HG02623 (cell line): ENCODE measurements around the gene SLC15A1.
A peak's percentile ranks its signal among the peaks of the same experiment; 100 is the strongest.

Experiments
- ATAC-seq: cut with Tn5 transposase; IDR thresholded peaks from one replicate; pipeline ENCODE4 v1.9.1; 2021; ENCODE audit warnings: moderate library complexity; ENCODE audit not compliant: unreplicated experiment

Gene SLC15A1

DNA sequence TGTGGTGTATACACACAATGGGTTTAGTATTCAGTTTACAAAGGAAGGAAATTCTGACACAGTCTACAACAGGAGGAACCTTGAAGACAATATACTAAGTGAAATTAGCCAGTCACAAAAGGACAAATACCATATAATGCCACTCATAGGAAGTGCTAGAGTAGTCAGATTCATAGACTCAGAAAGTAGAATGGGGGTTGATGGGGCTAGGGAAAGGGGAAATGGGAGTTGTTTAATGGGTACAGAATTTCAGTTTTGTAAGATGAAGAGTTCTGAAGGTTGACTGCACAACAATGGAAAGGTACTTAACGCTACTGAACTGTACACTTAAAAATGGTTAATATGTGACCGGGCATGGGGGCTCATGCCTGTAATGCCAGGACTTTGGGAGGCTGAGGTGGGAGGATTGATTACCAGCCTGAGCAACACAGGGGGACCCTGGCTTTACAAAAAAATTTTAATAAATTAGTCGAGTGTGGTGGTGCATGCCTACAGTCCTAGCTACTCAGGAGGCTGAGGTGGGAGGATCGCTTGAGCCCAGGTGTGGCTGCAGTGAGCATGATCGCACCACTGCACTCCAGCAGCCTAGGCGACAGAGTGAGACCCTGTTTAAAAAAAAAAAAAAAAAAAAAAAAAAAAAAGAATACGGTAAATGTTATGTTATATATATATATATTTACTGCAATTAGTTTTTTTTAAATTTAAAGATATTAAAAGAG is 45.0 kb downstream of the SLC15A1 start:
- peak; percentile 70 for ATAC-seq

DNA sequence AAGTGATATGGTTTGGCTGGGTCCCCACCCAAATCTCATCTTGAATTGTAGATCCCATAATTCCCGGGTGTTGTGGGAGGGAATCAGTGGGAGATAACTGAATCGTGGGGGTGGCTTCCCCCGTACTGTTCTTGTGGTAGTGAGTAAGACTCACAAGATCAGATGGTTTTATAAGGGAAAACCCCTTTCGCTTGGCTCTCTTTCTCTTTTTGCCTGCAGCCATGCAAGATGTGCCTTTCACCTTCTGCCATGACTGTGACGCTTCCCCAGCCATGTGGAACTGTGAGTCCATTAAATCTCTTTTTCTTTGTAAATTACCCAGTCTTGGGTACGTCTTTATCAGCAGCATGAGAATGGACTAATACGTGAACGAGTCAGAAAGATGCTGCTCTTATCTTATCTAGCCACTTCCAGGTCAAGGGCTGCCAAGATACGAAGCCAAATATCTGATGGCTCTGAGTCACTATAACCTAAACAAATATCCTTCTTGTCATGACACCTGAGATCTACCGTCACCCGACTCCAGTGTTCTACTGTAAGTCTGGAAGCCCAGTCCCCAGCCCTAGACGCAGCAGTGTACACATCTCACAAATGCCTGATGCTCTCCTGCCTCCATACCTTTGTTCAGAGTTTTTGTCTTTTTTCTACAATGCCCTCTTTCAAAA is 45.9 kb downstream of the SLC15A1 start:
- no peak for ATAC-seq

- no peak for ATAC-seq
Observed at GRCh38 chr13:98697791-98698190, 54.7 kb downstream of the SLC15A1 start.

- ATAC-seq: no peak
Observed at GRCh38 chr13:98693756-98694155, 58.7 kb downstream of the SLC15A1 start.

DNA sequence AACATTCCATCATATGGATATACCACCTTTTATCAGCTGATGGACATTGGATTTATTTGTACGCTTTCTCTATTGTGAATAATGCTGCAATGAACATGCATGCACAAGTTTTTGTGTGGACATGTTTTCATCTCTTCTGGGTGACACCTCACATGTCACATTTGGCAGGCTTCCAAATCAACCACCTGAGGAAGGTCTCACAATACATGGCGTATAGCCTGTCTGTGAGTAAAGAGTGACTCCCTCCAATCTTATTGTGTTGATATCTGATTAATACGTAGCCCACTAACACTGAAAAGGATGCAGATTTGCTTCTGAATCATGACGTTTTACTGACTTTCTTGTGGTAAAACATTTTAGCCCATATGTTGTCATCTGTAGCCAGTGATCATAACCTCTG is 61.1 kb downstream of the SLC15A1 start:
- no peak for ATAC-seq

DNA sequence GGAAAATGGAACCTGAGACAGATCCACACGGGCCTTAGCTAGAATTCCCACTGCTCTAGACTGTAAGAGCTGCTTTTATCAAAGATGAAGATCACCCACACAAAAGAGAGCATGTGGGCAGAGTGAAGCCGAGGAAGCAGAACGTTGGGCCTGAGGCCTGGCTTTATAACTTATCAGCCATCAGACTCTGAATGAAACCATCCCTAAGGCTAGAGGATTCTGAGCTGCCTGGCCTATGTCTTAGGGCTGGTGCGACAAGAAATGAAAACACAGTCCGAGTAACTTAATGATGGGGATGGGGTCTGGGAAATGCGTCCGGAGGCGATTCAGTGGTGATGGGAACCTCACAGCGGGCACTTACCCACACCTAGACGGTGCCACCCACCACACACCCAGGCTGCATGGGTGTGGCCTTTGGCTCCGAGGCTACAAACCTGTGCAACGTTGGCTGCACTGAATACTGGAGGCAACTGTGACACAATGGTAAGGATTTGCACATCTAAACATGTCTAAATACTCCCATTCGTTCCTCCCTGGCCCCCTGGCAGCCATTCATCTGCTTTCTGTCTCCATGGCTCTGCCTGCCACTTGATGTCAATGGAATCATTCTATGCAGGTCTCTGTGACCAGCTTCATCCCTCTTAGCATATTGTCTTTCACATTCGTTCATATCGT is 62.0 kb downstream of the SLC15A1 start:
- ATAC-seq: no peak

DNA sequence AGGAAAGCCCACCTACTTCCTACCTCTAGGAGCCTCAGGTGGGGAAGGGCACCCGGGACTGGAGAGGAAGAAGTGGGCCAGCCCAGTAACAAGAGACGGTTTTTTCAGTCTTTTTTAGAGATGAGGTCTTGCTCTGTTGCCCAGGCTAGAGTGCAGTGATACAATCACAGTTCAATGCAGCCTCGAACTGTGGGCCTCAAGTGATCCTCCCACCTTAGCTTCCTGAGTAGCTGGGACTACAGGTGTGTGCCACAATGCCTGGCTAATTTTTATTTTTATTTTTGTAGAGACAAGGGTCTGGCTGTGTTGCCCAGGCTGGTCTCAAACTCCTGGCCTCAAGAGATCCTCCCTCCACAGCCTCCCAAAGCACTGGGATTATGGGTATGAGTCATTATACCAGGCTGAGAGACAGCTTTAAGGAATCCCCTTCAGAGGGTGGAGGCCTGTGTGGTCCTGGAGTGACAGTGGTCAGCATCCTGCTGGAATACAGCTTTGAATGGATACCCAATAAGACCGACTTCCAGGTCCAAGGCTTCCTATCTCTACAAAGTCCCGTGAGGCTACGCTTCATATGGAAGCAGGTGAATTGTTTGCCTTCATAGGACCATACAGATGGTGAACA is 63.0 kb downstream of the SLC15A1 start:
- no peak for ATAC-seq

DNA sequence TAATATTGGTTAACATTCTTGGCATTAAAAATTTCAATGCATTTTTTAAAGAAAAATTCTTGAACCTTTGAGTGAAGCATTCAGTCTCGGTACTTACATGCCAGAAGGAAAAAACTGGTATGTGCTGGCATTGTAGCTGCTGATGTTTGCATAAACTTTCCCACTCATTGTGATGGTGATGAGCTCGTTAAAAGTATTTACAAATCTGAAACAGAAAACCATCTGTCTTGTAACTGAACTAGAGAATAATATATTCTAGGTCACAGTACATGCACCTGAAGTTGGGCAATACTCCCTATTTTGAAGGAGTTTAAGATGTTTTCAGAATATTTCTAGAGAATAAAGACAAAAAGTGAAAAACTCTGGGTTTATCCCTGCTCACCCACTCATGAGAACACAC is 64.1 kb downstream of the SLC15A1 start:
- no peak for ATAC-seq

- ATAC-seq: no peak
Observed at GRCh38 chr13:98687319-98687718, 65.2 kb downstream of the SLC15A1 start.

DNA sequence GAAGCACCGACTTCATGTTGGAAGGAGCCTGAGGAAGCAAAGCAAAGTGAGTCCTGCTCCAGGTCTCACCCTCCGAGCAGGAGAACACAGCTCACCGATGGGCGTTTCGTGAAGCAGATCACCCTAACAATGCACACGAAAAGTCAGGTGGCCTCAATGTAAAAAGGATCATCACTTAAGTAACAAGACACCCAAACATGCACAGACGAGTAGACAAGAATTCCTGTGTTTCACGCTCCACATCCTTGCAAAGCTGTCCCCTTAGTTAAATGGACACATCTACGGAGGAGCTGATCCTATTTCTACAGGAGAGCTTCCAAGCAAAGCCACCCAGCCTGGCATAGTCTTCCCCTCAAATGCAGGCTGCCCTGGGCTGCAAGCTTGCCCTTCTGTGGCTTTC is 66.2 kb downstream of the SLC15A1 start:
- ATAC-seq: no peak

GRCh38 chr13:98685146-98685545 is 67.3 kb downstream of the SLC15A1 start:
- ATAC-seq: no peak

DNA sequence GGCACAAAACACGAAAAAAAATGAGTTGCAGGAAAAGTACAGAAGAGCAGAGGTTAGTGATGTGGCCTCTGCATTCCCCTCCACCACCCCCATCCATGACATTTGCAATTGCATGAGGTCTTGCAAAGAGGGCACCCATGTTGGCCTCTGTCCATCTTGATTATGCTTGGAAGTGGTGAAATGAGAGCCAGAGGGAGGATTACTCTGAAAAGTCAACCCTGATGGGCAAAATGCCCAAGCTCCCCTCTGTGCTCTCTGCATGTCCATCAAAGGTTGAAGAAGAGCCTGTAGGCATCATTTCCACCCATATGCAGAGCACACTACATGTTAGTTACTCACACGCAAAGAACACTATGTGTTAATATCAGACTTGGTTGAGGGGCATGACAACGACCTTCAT is 71.4 kb downstream of the SLC15A1 start:
- ATAC-seq: no peak

GRCh38 chr13:98678741-98679140 is 73.7 kb downstream of the SLC15A1 start:
- ATAC-seq: no peak

DNA sequence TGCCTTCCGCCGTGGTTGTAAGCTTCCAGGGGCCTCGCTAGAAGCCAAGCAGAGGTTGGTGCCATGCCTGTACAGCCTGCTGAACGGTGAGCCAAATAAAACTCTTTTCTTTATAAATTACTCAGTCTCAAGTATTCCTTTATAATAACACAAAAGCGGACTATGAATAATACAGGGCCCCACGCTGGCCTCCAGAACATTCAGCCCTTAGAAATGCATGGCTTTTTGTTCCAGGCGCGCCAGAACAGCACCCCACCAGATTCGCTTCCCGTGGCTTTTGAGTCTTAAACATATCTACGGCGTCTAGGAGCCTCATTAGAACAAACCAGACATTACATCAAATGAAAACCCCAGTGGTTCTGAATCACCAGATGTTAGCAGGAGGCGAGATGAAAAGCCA is 75.1 kb downstream of the SLC15A1 start:
- ATAC-seq: no peak

DNA sequence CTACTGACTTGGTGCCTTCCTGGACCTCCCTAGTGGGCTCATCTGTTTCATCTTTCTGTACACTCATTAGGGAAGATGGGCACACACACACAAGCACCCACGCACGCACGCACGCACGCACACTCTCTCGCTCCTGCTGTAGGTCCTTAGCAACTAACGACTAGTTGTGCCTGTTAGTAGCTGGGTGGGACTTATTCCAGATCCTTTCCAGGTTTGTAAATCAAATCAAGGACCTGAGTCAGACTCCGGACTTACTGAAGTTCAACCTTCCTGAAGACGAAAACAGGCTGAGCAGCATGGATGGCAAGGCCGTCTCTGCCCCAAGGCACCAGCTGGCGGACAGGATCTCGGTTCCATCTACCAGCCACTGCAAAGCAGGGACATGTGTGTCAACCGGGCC is 76.2 kb downstream of the SLC15A1 start:
- no peak for ATAC-seq

- no peak for ATAC-seq
Observed at GRCh38 chr13:98675837-98676236, 76.6 kb downstream of the SLC15A1 start.

GRCh38 chr13:98675066-98675465 is 77.4 kb downstream of the SLC15A1 start:
- ATAC-seq: no peak

GRCh38 chr13:98672947-98673613 is 79.4 kb downstream of the SLC15A1 start:
- ATAC-seq: peak; percentile 62

- ATAC-seq: no peak
Observed at GRCh38 chr13:98668155-98668554, 84.3 kb downstream of the SLC15A1 start.

DNA sequence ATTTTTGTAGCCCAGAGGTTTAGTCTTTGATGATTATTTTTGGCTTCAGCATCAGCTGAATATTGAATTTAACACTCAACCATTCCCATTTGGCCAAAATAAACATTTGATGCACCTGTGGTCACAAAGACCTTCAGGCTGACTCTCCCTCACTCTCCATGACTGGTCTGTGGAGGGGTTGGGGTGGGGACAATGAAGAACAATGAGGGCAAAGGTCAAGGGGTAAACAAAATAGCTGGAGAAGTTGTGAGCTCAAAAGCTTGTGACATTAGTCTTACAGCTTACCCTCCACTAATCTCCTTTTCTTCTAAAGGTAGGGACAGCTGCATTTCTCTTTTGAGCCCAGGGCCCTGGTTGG is 86.9 kb downstream of the SLC15A1 start:
- no peak for ATAC-seq

- ATAC-seq: no peak
Observed at GRCh38 chr13:98664924-98665637, 87.4 kb downstream of the SLC15A1 start.
